GM18505 (cell line): Measurements from ENCODE around the gene SRSF7.
"Not testable (repeated sequence)": the region's sequence is repeated elsewhere in the genome, so short reads cannot be mapped to it uniquely, and the experiment has no call there.

Experiments used
- ATAC-seq: cut with Tn5 transposase; IDR thresholded peaks from one replicate; pipeline ENCODE4 v1.9.1; 2021; ENCODE audit not compliant: unreplicated experiment
- POLR2A ChIP-seq: IDR thresholded peaks from 4 replicates; pipeline ENCODE4 v1.6.1; 2011; ENCODE audit warnings: borderline replicate concordance; ENCODE audit not compliant: insufficient read depth, insufficient read length; ENCODE audit errors: extremely low read depth

Gene SRSF7

GRCh38 chr2:38713338-38713737 lies 37.8 kb downstream of the SRSF7 start:
- no peak for ATAC-seq
- TF ChIP-seq POLR2A, result no peak

DNA sequence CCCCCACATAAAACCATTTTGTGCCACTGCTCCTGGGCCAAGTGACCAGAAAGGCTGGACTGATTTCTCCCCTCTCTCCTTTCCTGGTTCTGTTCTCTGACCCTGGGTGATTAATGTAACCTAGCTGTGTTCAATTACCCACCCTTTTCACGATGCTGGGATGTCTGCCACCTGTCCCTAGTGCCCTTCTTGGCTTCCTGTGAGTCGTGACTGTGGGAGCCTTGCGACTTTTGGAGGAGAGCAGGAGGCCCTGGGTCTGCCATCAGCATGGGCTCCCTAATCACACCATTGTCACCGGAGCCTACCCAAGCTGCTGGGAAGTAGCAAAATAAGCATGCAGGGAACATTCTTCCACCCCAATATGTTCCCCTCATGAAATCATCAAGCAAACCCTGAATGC lies 38.3 kb downstream of the SRSF7 start:
- no peak for ATAC-seq
- no peak for TF ChIP-seq POLR2A

DNA sequence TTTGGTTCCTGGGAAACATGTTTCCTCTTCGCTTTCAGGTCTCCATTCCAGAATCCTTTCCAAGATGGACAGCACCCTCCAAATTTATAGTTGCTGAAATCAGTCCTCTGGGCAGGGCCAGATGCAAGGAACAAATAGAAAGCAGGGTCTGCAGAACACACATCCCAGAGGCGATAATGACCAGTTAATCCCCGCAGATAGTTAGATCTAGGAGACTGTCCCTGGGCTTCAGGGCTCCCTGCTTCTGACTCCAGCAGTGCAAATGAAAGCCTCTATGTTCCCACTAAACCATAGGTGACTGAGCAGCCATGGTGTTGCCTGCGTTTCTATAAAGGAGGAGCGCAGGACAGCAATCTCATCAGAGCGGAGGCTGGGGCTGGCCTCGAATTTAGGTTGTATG lies 38.7 kb downstream of the SRSF7 start:
- no peak for TF ChIP-seq POLR2A
- ATAC-seq, result no peak

DNA sequence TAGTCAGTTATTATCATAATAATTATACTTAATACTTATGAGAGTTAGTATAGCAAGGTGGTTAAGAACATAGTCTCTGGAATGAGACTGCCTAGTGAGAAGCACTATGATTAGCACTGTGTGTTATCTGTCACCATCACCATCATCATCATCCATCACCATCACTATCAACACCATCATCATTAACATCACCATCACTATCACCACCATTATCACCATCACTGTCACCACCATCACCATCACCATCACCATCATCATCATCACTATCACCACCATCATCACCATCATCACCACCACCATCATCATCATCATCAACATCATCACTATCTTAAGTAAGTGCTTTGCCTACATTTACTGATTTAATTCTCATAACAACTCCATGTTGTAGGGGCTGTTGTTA lies 39.6 kb downstream of the SRSF7 start:
- no peak for ATAC-seq
- no peak for TF ChIP-seq POLR2A

GRCh38 chr2:38709567-38710194 lies 41.5 kb downstream of the SRSF7 start:
- ATAC-seq, result no peak
- TF ChIP-seq POLR2A, result no peak

- ATAC-seq, result no peak
- no peak for TF ChIP-seq POLR2A
Measured at GRCh38 chr2:38708900-38709566, 42.1 kb downstream of the SRSF7 start.

DNA sequence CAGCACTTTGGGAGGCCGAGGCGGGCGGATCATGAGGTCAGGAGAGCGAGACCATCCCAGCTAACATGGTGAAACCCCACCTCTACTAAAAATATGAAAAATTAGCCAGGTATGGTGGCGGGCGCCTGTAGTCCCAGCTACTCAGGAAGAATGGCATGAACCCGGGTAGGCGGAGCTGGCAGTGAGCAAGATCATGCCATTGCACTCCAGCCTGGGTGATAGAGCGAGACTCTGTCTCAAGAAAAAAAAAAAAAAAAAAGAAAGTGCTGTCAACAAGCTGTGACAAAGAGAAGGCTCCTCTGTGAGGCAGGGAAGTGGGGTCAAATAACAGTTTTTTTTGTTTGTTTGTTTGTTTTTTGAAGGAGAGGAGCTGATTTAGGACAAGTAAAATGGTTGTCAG lies 42.7 kb downstream of the SRSF7 start:
- not testable (repeated sequence) for ATAC-seq

GRCh38 chr2:38706846-38707345 lies 44.3 kb downstream of the SRSF7 start:
- no peak for ATAC-seq
- no peak for TF ChIP-seq POLR2A

- TF ChIP-seq POLR2A, result no peak
- no peak for ATAC-seq
Measured at GRCh38 chr2:38704664-38705063, 46.5 kb downstream of the SRSF7 start.

DNA sequence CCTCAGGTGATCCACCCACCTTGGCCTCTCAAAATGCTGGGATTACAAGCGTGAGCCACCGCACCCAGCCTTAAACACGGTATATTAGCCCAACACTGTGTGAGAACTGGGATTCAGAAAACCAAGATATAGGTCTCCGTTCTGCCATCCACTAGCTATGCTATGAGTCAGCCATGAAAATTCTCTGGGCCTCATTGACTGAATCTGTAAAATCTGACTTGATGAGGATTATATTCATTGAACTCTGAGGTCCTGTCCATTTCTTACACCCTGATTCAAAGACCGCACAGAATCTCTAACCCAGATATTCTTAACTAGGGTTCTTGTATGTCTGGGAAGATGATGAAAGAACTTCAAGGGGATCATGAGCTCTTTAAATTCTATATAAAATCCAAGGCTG lies 47.8 kb downstream of the SRSF7 start:
- not testable (repeated sequence) for ATAC-seq

DNA sequence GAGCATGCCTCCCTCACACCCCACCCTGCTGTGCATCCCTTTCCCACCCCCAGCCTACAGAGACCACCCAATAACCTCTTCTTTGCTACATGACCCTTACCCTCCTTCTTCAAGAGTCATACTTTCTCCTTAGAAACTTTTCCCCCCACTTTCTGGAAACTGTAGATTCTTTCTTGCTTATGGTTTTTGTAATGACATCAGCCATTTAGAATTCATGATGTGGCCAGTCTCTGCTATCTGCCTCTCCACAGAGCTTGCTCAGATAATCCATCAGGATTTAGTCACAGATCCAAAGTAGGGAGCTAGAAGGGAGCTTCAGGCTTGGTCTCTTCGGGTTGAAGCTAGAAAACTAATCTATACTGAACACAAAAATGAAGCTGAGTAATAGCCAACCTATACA lies 48.7 kb downstream of the SRSF7 start:
- TF ChIP-seq POLR2A, result no peak
- ATAC-seq, result no peak

DNA sequence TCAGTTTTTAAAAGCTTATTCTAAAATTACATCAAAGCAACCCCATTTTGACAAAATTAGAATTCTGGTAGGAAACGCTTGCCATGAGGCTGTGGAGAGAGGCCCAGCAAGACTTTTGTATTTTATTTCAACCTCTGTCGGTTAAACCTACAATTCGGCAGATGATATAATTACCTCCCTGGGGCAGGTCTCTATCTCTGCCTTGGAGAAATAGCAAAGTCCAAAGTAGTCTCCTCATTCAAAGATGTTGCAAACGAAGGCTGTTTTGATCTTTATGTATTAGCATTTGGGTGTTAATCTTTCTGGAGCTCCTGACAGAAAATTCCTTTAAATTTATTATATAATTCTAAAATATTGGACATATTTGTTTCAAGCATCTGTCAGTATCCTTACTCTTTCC lies 49.6 kb downstream of the SRSF7 start:
- ATAC-seq, result no peak
- no peak for TF ChIP-seq POLR2A

DNA sequence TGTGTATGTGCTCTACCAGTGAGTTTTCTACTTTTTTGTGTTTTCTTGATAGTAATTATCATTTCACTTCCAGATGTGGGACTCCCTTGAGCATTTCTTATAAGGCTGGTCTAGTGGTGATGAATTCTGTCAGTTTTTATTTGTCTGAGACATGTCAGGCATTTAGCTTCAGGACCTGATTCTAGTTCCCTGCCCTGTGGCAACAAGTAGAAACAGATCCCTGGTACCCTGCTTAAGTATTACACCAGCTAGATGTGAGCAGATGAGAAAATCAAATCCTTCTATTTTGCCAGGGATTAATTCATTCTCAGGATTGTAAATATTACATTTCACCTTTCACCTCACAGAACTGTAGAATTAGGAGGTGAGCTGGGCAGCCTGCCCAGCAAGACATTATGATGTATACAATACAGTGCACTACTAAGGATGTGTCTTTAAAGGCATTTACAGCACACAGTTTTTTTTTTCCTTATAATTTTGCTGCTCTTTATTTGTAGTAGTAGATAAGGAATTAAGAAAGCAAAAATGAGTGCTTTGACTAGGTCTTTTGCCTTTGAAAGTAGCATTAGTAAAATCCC lies 50.2 kb downstream of the SRSF7 start:
- no peak for ATAC-seq
- TF ChIP-seq POLR2A, result no peak

GRCh38 chr2:38700113-38700785 lies 50.9 kb downstream of the SRSF7 start:
- TF ChIP-seq POLR2A, result no peak
- ATAC-seq, result no peak
